IPS-NIHi11 (cell line): Measurements from ENCODE around the gene ITM2C.

Source experiments
- DNase-seq: peaks from one replicate; pipeline ENCODE4 v3.0.0; 2012; ENCODE audit warnings: mixed read lengths, low spot score

The ITM2C gene

GRCh38 chr2:230927711-230928341 is 63.1 kb downstream of the ITM2C start:
- no peak for DNase-seq
